NCI-H1105 treated with DMSO at 0.1 percent for 48 hours (cell line): ENCODE measurements around the gene NPTXR.

Source experiments
- DNase-seq: peaks from one replicate; lab custom pipeline; 2025; lab: John Stamatoyannopoulos, UW

NPTXR gene

DNA sequence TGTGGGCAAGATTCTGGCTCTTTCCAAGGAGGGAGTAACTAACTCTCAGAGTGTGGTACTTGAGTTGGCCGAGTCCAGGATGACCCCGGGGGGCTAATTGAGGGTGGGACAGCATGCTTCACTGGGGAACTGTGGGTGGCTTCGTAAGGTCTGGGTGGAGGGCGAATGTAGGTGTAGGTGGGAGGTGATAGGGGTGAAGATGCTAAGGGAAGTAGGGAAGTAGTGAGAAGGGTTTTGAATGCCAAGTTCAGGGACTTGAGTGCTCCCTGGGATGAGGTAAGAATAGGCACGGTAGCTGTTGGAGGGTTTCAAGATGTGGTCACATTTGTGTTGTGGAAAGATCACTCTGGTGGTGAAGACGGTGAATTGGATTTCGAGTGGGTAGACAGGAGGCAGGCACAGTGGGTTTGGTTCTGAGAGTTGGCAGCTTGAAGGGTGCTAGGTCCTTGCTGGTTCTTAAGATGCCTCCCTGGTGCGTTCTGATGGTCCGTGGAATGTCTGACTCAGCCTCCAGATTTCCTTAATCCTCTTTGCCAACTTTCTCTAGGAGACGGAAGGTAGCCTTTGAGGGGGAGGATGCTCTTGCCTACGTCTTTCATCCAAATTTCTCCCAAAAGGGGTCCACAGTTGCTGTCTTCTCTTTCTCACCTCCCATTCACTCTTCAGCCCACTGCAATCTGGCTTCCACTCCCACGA is 47.4 kb downstream of the NPTXR start:
- no peak for DNase-seq

DNA sequence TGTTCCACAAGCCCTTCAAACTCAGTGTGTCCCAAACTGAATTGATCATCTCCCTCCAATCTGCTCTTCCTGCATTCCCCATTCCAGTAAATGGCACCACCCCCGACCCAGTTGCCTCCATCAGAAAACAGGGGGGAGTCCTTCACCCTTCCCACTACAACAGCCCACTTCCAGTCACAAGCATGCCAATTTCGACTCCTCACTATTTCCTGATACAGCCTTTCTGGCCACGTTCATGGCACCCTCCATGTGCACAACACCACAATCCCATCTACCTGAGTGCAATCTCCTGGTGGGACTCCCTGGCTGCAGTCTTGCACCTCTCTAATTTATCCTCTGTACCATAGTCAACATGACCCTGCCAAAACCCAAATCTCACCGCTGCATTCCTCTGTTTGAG is 48.3 kb downstream of the NPTXR start:
- DNase-seq: no peak

- DNase-seq: peak; percentile 95
Measured at GRCh38 chr22:38793721-38794466, 49.9 kb downstream of the NPTXR start, which contains the start of gene DNAL4. TSS of gene DNAL4 (minus strand) at chr22:38794143. CDS start at chr22:38782731, 11,412 bp downstream.

- DNase-seq: no peak
Measured at GRCh38 chr22:38793317-38793716, 50.5 kb downstream of the NPTXR start.

GRCh38 chr22:38792833-38793232 is 51.0 kb downstream of the NPTXR start:
- no peak for DNase-seq

DNA sequence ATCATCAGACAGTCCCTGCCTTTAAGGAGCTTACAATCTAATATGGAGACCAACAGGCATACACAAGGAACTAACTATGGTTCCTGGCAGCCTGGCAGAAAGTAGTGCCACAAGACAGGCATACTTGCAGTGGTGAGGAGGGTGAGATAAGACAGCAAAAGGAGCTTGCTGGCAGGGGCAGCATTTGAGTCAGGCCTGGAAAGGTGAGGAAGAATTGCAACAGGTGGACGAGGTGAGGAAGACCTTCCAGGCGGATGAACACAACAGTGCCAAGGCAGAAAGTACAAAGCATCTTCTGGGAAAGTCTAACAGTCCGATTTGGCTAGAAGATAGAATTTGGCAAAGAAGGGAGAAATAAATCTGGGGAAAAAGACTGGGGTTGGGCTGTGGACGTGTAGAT is 54.2 kb downstream of the NPTXR start:
- DNase-seq: no peak

GRCh38 chr22:38788846-38789245 is 55.0 kb downstream of the NPTXR start:
- peak; percentile 49 for DNase-seq

DNA sequence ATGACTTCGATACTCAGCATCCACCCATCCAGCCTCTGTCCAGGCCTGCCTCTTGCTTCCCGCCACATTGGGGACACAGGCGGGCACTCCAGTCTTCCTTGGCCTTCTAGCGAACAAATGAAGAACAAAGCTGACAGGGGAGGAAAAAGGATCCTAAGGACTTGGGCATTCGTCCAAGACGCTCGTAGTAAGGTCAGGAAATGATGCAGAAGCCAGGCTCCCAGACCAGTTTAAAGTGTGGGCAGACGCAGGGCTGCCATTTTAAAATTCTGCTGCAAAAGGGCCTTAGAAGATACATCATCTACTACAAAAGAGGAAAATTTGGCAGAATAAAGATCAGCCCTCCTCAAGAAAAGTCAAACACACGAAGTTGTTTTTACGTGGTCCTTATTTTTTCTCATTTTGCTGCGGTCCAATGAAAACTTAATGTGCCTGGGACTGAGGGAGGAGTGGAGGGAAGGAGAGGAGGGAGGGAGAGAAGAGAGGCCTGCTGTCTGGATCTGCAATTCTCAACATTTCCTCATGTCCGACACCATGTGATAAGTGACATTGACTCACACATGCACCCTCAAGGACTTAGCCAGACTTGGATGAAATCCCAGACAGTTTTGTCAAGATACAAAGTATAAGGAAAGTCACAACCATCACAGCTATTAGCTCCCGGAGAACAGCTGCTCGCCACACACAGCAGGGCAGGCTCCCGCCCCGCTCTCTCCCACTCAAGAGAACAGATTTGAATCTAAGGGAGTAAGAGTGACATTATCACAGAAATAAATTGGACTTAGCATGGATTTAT is 55.6 kb downstream of the NPTXR start:
- DNase-seq: peak; percentile 90

DNA sequence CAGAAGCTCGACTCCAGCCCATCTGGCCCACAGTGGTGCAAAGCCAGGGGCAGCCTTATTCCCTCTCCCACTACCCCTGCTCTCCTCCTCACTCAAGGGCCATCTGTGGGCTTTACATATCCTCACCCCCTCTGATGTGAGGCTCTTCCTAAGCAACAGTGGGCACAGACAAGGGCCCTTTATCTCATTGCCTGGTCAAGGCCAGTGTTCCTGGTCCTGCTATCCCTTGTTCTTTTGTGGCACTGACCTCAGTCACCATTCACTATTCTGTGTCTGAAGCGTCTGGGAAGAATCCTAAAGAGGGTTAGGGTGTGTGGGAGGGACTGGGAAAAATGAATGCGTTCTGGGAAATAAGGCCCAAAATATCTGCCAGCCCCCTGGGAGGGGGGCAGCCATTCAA is 57.2 kb downstream of the NPTXR start:
- DNase-seq: no peak

GRCh38 chr22:38784856-38785255 is 59.0 kb downstream of the NPTXR start:
- no peak for DNase-seq

DNA sequence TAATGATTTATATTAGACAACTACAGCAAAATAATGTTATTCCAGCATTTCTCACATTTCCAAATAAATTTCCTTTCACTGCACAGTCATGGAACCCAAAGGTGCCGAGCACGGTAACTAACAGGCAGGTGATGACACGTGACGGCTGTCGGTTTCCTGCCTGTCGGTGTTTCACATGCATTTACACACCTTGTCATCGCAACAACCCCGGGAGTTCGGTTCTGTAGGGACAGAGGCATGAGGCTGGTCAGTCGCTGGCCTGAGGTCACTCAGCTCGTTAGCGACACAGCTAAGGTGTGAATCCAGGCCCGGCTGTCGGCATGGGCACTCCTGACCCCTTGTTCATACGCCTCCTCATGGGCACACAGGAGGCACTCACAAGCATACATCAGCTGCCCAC is 59.8 kb downstream of the NPTXR start:
- no peak for DNase-seq

GRCh38 chr22:38783095-38783615 is 60.7 kb downstream of the NPTXR start:
- no peak for DNase-seq

- DNase-seq: no peak
Measured at GRCh38 chr22:38782402-38783094, 61.3 kb downstream of the NPTXR start.

DNA sequence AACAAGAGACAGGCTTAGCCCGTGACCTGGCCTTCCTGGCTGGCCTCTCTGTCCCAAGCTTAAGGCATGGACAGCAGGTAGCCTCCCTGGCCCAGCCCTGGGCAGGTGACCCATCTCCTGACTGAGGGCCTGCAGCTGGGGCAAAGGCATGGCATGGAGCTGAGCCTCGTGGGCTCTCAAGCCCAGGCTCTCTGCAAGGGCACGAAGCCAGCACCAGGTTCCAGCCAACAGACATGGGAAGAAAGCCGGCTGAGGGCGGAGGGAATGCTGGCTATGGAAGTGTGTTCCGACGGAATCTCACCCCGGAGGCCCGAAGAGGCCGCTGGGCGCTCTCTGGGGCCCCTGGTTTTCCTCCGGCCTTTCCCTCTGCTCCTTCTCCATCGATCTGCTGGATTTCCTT is 62.8 kb downstream of the NPTXR start:
- DNase-seq: no peak

DNA sequence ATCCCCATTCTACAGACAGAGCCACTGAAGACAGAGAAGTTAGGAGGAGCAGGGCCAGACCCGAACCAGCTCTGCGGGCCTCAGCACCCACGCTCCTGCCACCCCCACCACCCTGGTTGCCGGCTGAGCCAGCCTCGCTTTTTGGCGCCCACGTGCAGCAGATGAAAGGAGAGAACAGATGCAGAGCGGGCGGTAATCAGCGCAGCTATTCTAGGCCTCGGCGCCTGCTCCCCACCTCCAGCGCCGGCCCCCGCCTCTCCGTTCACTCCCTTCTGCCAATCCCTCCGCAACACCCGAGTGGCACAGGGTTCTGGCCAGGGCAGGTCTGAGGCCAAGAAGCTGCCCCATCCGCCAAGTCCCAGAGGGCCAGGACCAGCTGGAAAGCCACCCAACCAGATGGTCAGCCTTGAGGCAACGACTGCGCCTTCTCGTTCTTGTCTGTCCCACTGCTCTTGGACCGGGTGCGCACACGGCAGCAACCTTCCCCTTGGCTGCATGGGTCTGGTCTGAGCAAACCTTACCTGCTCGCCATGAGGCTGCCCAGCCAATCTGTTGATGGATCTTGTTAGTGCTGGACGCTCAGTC is 66.6 kb downstream of the NPTXR start:
- DNase-seq: no peak

GRCh38 chr22:38776086-38776485 is 67.7 kb downstream of the NPTXR start:
- no peak for DNase-seq

DNA sequence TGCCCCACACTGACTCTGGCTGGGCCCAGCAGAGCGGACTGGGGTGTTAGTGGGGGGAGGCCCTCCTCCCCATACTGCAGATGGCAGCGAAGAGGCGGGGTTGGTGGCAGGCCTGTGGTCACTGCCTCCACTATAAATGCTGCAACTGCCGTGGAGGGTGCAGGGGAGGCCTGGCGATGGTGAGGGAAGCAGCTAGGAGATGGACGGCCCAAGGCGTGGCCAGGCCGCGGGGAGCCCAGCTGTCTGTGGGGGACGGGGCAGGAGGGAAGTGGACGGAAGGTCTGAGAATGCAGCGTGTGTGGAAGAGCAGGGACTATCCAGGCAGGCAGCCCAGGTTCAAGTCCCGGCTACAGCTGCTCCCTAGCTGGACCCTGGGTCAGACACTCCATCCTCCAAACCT is 68.2 kb downstream of the NPTXR start:
- no peak for DNase-seq

DNA sequence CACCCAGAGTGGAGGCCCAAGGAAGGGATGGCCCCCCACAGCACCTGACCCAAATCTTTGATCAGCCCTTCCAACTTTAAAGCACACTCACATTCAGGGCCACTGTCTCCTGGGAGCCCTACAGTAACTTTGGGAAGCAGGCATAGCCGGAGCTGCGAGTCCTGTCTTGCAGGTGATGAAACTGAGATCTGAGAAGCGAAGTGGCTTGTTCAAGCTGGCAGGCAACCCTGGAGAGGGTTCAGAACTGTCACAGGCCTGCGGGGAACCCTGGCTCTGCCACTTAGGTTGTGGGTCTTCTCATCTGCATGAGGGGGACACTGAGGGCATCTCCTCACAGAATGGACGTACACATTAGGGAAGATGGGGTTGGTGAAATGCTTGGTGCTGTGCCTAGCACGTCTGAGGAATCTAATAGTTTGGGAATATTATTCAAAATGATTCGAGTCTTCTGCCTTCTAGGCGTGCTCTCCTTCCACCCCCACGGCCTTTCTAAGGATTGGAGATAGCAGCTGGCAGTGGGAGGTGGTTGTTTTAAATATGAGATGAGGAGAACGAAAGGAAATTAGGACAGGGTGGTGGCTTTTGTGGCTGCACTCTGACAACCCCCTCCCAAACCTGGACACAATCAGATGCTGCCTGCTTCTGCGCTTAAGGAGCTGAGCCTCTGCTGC is 69.2 kb downstream of the NPTXR start:
- DNase-seq: no peak

DNA sequence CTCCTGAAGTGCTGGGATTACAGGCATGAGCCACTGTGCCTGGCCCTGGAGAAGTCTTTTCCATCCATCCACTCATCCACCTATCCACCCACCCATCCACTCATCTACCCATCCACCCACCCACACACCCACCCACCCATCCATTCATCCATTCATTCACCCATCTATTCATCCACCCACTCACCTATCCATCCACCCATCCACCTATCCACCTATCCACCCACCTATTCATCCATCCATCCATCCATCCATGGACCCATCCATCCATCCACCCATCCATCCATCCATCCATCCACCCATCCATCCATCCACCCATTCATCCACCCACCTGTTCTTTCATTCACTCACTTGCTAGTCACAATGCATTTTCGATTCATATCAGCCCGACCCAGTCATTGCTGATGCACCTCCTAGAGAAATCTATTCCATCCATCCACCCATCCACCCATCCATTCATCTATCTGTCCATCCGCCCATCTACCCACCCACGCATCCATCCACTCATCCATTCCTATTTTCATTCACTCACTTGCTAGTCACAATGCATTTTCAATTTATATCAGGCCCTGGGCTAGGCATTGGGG is 70.4 kb downstream of the NPTXR start:
- DNase-seq: no peak

DNA sequence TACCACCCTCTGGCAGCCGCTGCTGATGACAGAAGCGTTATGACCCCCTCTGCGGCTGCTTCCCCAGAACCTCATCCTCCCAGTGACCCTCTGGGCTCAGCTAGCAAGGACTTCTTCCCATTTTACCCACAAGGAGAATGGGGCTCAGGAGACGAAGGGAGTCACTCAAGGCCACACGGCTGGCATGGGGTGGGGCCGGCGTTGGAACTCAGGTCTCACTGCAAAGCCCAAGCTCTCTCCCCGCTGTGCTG is 71.3 kb downstream of the NPTXR start:
- DNase-seq: no peak
